Measurements from ENCODE around the gene SLC29A3. TPM values are rescaled to one million over a fixed set of nuclear protein-coding genes. Genes with fewer than 3 reads are reported as not detected.

SLC29A3 gene
- total RNA-seq, 1 experiment from 2014 or later, result 5.9 TPM

GRCh38 chr10:71354776-71355175 is 35.7 kb downstream of the SLC29A3 start (continued):
- no peak for TF ChIP-seq CBX3 (IDR thresholded peaks at IDR 0.05; ENCODE audit: low read depth)

- intact Hi-C loops (cut with micrococcal nuclease), result no loop called here
- ATAC-seq, result no peak
- Histone ChIP-seq H3K79me2 (ENCODE audit: insufficient read depth, low read length) (no peaks in the 10 kb centered on the region), H4K20me1 (ENCODE audit: insufficient read depth) (no peaks in the 10 kb centered on the region), H3K27ac (ENCODE audit: low read depth, low read length) (no peak overlapping the region), H3K27me3 (ENCODE audit: insufficient read depth, low read length) (no peaks in the 10 kb centered on the region), H3K4me1 (ENCODE audit: control insufficient read depth in 1 of 2, insufficient read depth in 2 of 2, low read length in 2 of 2) (no peaks in the 10 kb centered on the region), H3K9ac (ENCODE audit: low read length) (no peak overlapping the region), H3K4me3 (replicated peaks in 1 of 2; ENCODE audit: low read depth in 1 of 2, low read length in 2 of 2) (no peak overlapping the region), H3K9me2 (ENCODE audit: insufficient read depth) (no peaks in the 10 kb centered on the region), H3K9me3 (ENCODE audit: control insufficient read depth in 1 of 2, insufficient read depth in 1 of 2, low read depth in 1 of 2, low read length in 2 of 2) (no peaks in the 10 kb centered on the region), H2AFZ (ENCODE audit: low read depth, low read length, poor library complexity, severe bottlenecking) (no peak overlapping the region), H3K36me3 (ENCODE audit: control insufficient read depth in 1 of 2, insufficient read depth in 2 of 2, low read length in 2 of 2) (no peaks in the 10 kb centered on the region; a peak in 1 of 4 replicates), H3K4me2 (ENCODE audit: low read length) (no peak overlapping the region)
- TF ChIP-seq ATF3 (IDR thresholded peaks at IDR 0.05) (no peak), ZFX (IDR thresholded peaks at IDR 0.05) (no peak), REST (IDR thresholded peaks at IDR 0.05; ENCODE audit: low read depth) (no peak), RAD21 (IDR thresholded peaks at IDR 0.05; ENCODE audit: low read depth) (no peak)
- ChIA-PET RAD21 (ENCODE audit: low non-redundant PET in 1 of 2, low total read pairs in 2 of 2, uncharacterized antibody in 2 of 2, unreplicated experiment in 2 of 2) (no interaction called here), POLR2A (no interaction called here), CTCF (no interaction called here)
- no TSS peak for BruUV-seq (replicated peaks)
- no peak for DNase-seq (ENCODE audit: low read depth, low spot score)
Measured at GRCh38 chr10:71355886-71356285, 36.8 kb downstream of the SLC29A3 start.
